Neural cell (in vitro differentiated cells): ENCODE results near the gene AP2A2. TPM values are rescaled to one million over a fixed set of nuclear protein-coding genes. Genes with fewer than 3 reads are reported as not detected.
"Not testable (repeated sequence)": the region's sequence is repeated elsewhere in the genome, so short reads cannot be mapped to it uniquely, and the experiment has no call there.

Experiments used
- H2AFZ ChIP-seq: fragments of 200-600, 300-800 bp; sonication (generic), shearing (Covaris generic); 2 replicates; pipeline ENCODE4 v1.6.0; 2014; ENCODE audit warnings: low read depth, mild to moderate bottlenecking, antibody characterized with exemption, low read length, moderate library complexity
- H3F3A ChIP-seq: fragments of 200-600 bp; shearing (Covaris generic); 2 replicates; pipeline ENCODE4 v1.6.1; 2016; ENCODE audit warnings: mild to moderate bottlenecking, moderate library complexity, mixed read lengths, antibody characterized with exemption, low read length; ENCODE audit not compliant: insufficient read depth, poor library complexity, severe bottlenecking
- H3K27ac ChIP-seq: fragments of 200-600, 300-800 bp; sonication (generic), shearing (Covaris generic); 2 replicates; pipeline ENCODE4 v1.5.1; 2014; ENCODE audit warnings: mild to moderate bottlenecking, low read length, moderate library complexity
- H3K27me3 ChIP-seq: fragments of 300-800, 200-600 bp; sonication (generic), shearing (Covaris generic); 2 replicates; pipeline ENCODE4 v1.6.0; 2014; ENCODE audit warnings: mild to moderate bottlenecking, low read depth, low read length, moderate library complexity; ENCODE audit not compliant: insufficient read depth
- H3K36me3 ChIP-seq: fragments of 300-800, 200-600 bp; sonication (generic), shearing (Covaris generic); 2 replicates; pipeline ENCODE4 v1.5.1; 2014; ENCODE audit warnings: mild to moderate bottlenecking, antibody characterized with exemption, low read length, moderate library complexity; ENCODE audit not compliant: insufficient read depth
- H3K4me2 ChIP-seq: fragments of 300-800, 200-600 bp; sonication (generic), shearing (Covaris generic); 2 replicates; pipeline ENCODE4 v1.6.0; 2014; ENCODE audit warnings: mild to moderate bottlenecking, low read length
- H3K4me3 ChIP-seq: fragments of 300-800, 200-600 bp; sonication (generic), shearing (Covaris generic); 2 replicates; pipeline ENCODE4 v1.5.1; 2014; ENCODE audit warnings: mild to moderate bottlenecking, low read length, moderate library complexity
- H3K79me2 ChIP-seq: fragments of 200-600 bp; shearing (Covaris generic); replicated peaks from 2 replicates; pipeline ENCODE4 v1.6.0; 2014; ENCODE audit warnings: mild to moderate bottlenecking, low read length, moderate library complexity; ENCODE audit not compliant: insufficient read depth
- H3K9ac ChIP-seq: fragments of 300-800, 200-600 bp; sonication (generic), shearing (Covaris generic); 2 replicates; pipeline ENCODE4 v1.6.1; 2016; ENCODE audit warnings: mild to moderate bottlenecking, low read length, mixed read lengths
- H3K9me2 ChIP-seq: fragments of 200-600 bp; shearing (Covaris generic); 2 replicates; pipeline ENCODE4 v1.6.1; 2016; ENCODE audit warnings: mild to moderate bottlenecking, low read length, mixed read lengths; ENCODE audit not compliant: insufficient read depth
- H3K9me3 ChIP-seq: fragments of 200-600, 300-800 bp; sonication (generic), shearing (Covaris generic); 2 replicates; pipeline ENCODE4 v1.6.1; 2016; ENCODE audit warnings: mild to moderate bottlenecking, mixed run types, low read length, moderate library complexity, mixed read lengths
- H4K20me1 ChIP-seq: fragments of 200-600 bp; shearing (Covaris generic); 2 replicates; pipeline ENCODE4 v1.6.1; 2016; ENCODE audit warnings: mild to moderate bottlenecking, mixed run types; ENCODE audit not compliant: insufficient read depth
- EP300 ChIP-seq: fragments of 450-650 bp; conservative IDR thresholded peaks from 2 replicates; pipeline ENCODE4 v1.6.1; 2014; ENCODE audit warnings: antibody characterized with exemption, mild to moderate bottlenecking, moderate library complexity; ENCODE audit not compliant: poor library complexity, severe bottlenecking
- EZH2 ChIP-seq: fragments of 200-600, 300-800 bp; shearing (Covaris generic), sonication (generic); IDR thresholded peaks from 2 replicates; pipeline ENCODE4 v1.6.1; 2014; ENCODE audit warnings: antibody characterized with exemption, low read length, borderline replicate concordance, mild to moderate bottlenecking; ENCODE audit not compliant: insufficient read depth, poor library complexity, severe bottlenecking
- MXI1 ChIP-seq: fragments of 450-650 bp; conservative IDR thresholded peaks from 2 replicates; pipeline ENCODE4 v1.6.1; 2014; ENCODE audit warnings: antibody characterized with exemption, mild to moderate bottlenecking; ENCODE audit not compliant: poor library complexity, severe bottlenecking
- POLR2AphosphoS5 ChIP-seq: IDR thresholded peaks from 2 replicates; pipeline ENCODE4 v1.6.1; 2012
- RAD21 ChIP-seq: fragments of 450-650 bp; conservative IDR thresholded peaks from 2 replicates; pipeline ENCODE4 v1.6.1; 2014; ENCODE audit warnings: antibody characterized with exemption, mild to moderate bottlenecking, moderate library complexity
- SMC3 ChIP-seq: fragments of 450-650 bp; conservative IDR thresholded peaks from 2 replicates; pipeline ENCODE4 v1.6.1; 2014; ENCODE audit warnings: antibody characterized with exemption, mild to moderate bottlenecking, moderate library complexity; ENCODE audit not compliant: poor library complexity
- TAF1 ChIP-seq: IDR thresholded peaks from 2 replicates; pipeline ENCODE4 v1.6.1; 2012; ENCODE audit warnings: low read depth
- polyA plus RNA-seq: library from polyadenylated mRNA; depleted of rRNA; stranded (reverse); fragments of >200 nt; gene quantifications from 2 replicates; pipeline ENCODE4 v1.2.3, GENCODE V29; 2014
- TF ChIP-seq, protein P1 (sequence below): IDR thresholded peaks from 2 replicates; pipeline ENCODE4 v1.6.1; 2012; ENCODE audit warnings: borderline replicate concordance
- TF ChIP-seq, protein P2 (sequence below): fragments of 450-650 bp; IDR thresholded peaks from 2 replicates; pipeline ENCODE4 v1.5.1; 2014; ENCODE audit warnings: antibody characterized with exemption, mild to moderate bottlenecking, moderate library complexity; ENCODE audit not compliant: poor library complexity, severe bottlenecking

Gene AP2A2
- polyA plus RNA-seq, 1 donor from 2014 or later, result 46.5 TPM

DNA sequence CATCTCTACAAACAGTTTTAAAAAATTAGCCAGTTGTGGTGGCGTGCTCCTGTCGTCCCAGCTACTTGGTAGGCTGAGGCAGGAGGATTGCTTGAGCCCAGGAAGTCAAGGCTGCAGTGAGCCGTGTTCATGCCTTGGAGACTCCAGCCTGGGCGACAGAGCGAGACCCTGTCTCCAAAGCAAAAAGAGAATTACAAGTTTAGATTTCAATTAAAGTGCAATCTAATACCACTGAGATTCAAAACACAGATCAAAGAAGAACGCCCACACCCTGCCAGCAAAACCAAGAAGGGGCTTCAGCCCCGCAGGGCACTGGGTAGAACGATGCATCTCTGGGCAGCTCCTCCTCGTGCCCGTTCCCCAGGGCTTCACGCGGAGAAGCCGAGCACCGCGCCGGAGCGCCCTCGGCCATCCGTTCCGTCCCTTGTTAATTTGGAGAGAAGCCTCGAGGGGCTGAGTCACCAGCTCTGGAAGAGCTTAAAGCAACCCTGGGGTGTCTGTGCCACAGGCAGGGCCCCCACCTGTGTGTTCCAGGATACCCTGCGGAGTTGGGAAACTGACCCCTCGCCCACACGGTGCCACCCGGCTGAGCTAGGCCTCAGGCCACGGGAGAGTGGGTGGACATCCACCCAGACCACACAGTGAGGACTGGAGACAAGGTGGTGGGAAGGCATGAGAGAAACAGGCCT lies 47.0 kb downstream of the AP2A2 start:
- Histone ChIP-seq H3K9me3 (no peaks in the 10 kb centered on the region), H3F3A (no peaks in the 10 kb centered on the region), H3K4me3 (no peak overlapping the region), H3K4me2 (no peak overlapping the region), H3K36me3 (no peaks in the 10 kb centered on the region), H3K9ac (no peak overlapping the region), H3K79me2 (no peaks in the 10 kb centered on the region), H2AFZ (no peak overlapping the region), H3K27me3 (no peaks in the 10 kb centered on the region), H3K27ac (no peak overlapping the region), H3K9me2 (no peaks in the 10 kb centered on the region), H4K20me1 (no peaks in the 10 kb centered on the region)
- TF ChIP-seq, protein P1, sequence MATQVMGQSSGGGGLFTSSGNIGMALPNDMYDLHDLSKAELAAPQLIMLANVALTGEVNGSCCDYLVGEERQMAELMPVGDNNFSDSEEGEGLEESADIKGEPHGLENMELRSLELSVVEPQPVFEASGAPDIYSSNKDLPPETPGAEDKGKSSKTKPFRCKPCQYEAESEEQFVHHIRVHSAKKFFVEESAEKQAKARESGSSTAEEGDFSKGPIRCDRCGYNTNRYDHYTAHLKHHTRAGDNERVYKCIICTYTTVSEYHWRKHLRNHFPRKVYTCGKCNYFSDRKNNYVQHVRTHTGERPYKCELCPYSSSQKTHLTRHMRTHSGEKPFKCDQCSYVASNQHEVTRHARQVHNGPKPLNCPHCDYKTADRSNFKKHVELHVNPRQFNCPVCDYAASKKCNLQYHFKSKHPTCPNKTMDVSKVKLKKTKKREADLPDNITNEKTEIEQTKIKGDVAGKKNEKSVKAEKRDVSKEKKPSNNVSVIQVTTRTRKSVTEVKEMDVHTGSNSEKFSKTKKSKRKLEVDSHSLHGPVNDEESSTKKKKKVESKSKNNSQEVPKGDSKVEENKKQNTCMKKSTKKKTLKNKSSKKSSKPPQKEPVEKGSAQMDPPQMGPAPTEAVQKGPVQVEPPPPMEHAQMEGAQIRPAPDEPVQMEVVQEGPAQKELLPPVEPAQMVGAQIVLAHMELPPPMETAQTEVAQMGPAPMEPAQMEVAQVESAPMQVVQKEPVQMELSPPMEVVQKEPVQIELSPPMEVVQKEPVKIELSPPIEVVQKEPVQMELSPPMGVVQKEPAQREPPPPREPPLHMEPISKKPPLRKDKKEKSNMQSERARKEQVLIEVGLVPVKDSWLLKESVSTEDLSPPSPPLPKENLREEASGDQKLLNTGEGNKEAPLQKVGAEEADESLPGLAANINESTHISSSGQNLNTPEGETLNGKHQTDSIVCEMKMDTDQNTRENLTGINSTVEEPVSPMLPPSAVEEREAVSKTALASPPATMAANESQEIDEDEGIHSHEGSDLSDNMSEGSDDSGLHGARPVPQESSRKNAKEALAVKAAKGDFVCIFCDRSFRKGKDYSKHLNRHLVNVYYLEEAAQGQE, result no peak
- TF ChIP-seq EZH2, result no peak
- TF ChIP-seq TAF1, result no peak
- TF ChIP-seq, protein P2, sequence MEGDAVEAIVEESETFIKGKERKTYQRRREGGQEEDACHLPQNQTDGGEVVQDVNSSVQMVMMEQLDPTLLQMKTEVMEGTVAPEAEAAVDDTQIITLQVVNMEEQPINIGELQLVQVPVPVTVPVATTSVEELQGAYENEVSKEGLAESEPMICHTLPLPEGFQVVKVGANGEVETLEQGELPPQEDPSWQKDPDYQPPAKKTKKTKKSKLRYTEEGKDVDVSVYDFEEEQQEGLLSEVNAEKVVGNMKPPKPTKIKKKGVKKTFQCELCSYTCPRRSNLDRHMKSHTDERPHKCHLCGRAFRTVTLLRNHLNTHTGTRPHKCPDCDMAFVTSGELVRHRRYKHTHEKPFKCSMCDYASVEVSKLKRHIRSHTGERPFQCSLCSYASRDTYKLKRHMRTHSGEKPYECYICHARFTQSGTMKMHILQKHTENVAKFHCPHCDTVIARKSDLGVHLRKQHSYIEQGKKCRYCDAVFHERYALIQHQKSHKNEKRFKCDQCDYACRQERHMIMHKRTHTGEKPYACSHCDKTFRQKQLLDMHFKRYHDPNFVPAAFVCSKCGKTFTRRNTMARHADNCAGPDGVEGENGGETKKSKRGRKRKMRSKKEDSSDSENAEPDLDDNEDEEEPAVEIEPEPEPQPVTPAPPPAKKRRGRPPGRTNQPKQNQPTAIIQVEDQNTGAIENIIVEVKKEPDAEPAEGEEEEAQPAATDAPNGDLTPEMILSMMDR, result no peak
- TF ChIP-seq SMC3, result no peak
- no peak for TF ChIP-seq RAD21
- TF ChIP-seq EP300, result no peak
- no peak for TF ChIP-seq MXI1

DNA sequence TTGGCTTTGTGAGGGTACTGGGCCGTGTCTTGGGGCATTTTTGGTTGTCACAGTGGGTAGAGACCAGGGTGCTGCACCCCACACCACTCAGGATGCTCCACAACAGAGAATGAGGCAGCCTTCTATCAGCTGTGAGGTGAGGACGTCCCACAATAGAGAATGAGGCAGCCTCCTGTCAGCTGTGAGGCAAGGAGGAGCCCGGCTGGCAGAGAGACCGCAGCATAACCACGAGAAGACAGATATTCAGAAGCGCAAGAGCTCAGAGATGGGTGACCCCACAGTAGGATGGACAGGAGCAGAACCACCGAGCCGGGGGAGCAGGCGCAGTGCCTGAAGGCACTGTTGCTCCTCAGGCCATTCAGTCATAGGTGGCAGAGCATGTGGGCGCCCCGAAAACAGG lies 47.6 kb downstream of the AP2A2 start:
- no peak overlapping the region for H3K9ac ChIP-seq
- H3K9me2 ChIP-seq, result no peaks in the 10 kb centered on the region
- H3K9me3 ChIP-seq, result no peaks in the 10 kb centered on the region
- no peak overlapping the region for H3K4me2 ChIP-seq
- H4K20me1 ChIP-seq, result no peaks in the 10 kb centered on the region
- no peak overlapping the region for H2AFZ ChIP-seq
- H3K79me2 ChIP-seq, result no peaks in the 10 kb centered on the region
- no peaks in the 10 kb centered on the region for H3K36me3 ChIP-seq
- TF ChIP-seq SMC3, result no peak
- TF ChIP-seq RAD21, result no peak
- no peak for TF ChIP-seq POLR2AphosphoS5
- no peaks in the 10 kb centered on the region for H3K27me3 ChIP-seq
- no peak overlapping the region for H3K27ac ChIP-seq
- H3F3A ChIP-seq, result no peaks in the 10 kb centered on the region
- H3K4me3 ChIP-seq, result no peak overlapping the region

DNA sequence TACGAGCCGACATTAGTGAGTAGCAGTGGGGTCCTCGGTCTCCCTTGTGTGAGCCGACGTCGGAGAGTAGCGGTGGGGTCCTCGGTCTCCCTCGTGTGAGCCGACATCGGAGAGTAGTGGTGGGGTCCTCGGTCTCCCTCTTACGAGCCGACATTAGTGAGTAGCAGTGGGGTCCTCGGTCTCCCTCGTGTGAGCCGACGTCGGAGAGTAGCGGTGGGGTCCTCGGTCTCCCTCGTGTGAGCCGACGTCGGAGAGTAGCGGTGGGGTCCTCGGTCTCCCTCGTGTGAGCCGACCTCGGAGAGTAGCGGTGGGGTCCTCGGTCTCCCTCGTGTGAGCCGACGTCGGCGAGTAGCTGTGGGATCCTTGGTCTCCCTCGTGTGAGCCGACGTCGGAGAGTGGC lies 49.7 kb downstream of the AP2A2 start:
- not testable (repeated sequence) for H3K9me2 ChIP-seq, H3K27me3 ChIP-seq, H3K36me3 ChIP-seq, H3K27ac ChIP-seq, H3K4me3 ChIP-seq, H3K79me2 ChIP-seq, H3K4me2 ChIP-seq, H3K9ac ChIP-seq, H3K9me3 ChIP-seq, H4K20me1 ChIP-seq, H2AFZ ChIP-seq, H3F3A ChIP-seq
